GM12878 (cell line): Measurements from ENCODE around the gene NEU4. TPM values are rescaled to one million over a fixed set of nuclear protein-coding genes. Genes with fewer than 3 reads are reported as not detected.

Source experiments
- ATAC-seq: fragments of 200-7000 bp; cut with Tn5 transposase; 3 replicates; pipeline ENCODE4 v1.9.1; 2020; ENCODE audit warnings: mild to moderate bottlenecking, moderate library complexity
- BruUV-seq: library from RNA; stranded (reverse); fragments of 400-500 nt; replicated peaks from 2 replicates; lab custom pipeline; 2021; lab: Mats Ljungman, UMichigan
- CTCF ChIA-PET: fragments of 300-600 bp; sonication (Branson Sonifier 250); formaldehyde crosslinking; extraction: SDS; loops from one replicate; lab custom pipeline; 2021; ENCODE audit warnings: inconsistent platforms; lab: Yijun Ruan, JAX
- POLR2A ChIA-PET: fragments of 350-600 bp; formaldehyde crosslinking; extraction: SDS; loops from one replicate; lab custom pipeline; 2021; ENCODE audit warnings: inconsistent platforms; lab: Charles Lee
- RAD21 ChIA-PET: fragments of 300-600 bp; sonication (Branson Sonifier 250); formaldehyde crosslinking; loops from one replicate; lab custom pipeline; 2023; ENCODE audit warnings: antibody characterized with exemption; ENCODE audit not compliant: unreplicated experiment; lab: Charles Lee
- SMC1A ChIA-PET: fragments of 300-600 bp; sonication (Branson Sonifier 250); formaldehyde crosslinking; loops from one replicate; lab custom pipeline; 2023; ENCODE audit not compliant: unreplicated experiment, uncharacterized antibody; lab: Charles Lee
- DNase-seq: peaks from one replicate; pipeline ENCODE4 v3.0.0-alpha.2; 2011; ENCODE audit warnings: low read depth, low spot score
- FAIRE-seq: peaks from 3 replicates; lab custom pipeline; 2011; peaks lifted over from hg19 to GRCh38; lab: Jason Lieb, UNC
- H2AFZ ChIP-seq: 2 replicates; pipeline ENCODE4 v1.6.0; 2011; ENCODE audit warnings: low read depth, low read length, control low read depth; ENCODE audit not compliant: control insufficient read depth
- H3K27ac ChIP-seq: 2 replicates; pipeline ENCODE4 v1.5.1; 2011; ENCODE audit warnings: control low read depth; ENCODE audit not compliant: control insufficient read depth, insufficient read depth
- H3K27me3 ChIP-seq, 2 experiments: replicated peaks in 1 of 2; 2 replicates each; pipeline versions ENCODE4 v1.6.0 to v1.6.1; 2011; ENCODE audit warnings: low read length in 1 of 2; ENCODE audit not compliant: control insufficient read depth in 2 of 2, insufficient read depth in 2 of 2
- H3K36me3 ChIP-seq, 2 experiments: 2 replicates each; pipeline ENCODE4 v1.5.1; 2011; ENCODE audit warnings: low read length in 1 of 2; ENCODE audit not compliant: control insufficient read depth in 2 of 2, insufficient read depth in 2 of 2
- H3K4me1 ChIP-seq: 2 replicates; pipeline ENCODE4 v1.6.1; 2011; ENCODE audit warnings: mild to moderate bottlenecking, low read length, moderate library complexity, mixed read lengths; ENCODE audit not compliant: control insufficient read depth, insufficient read depth
- H3K4me2 ChIP-seq: 2 replicates; pipeline ENCODE4 v1.6.0; 2011; ENCODE audit warnings: control low read depth; ENCODE audit not compliant: control insufficient read depth, insufficient read depth
- H3K4me3 ChIP-seq: fragments of 200-600 bp; sonication (generic); 2 replicates; pipeline ENCODE4 v1.5.1; 2016
- H3K79me2 ChIP-seq: 2 replicates; pipeline ENCODE4 v1.6.0; 2011; ENCODE audit warnings: low read length; ENCODE audit not compliant: control insufficient read depth, insufficient read depth
- H3K9ac ChIP-seq: 2 replicates; pipeline ENCODE4 v1.8.0; 2011; ENCODE audit warnings: low read length, control low read depth, mixed read lengths; ENCODE audit not compliant: control insufficient read depth, insufficient read depth
- H3K9me3 ChIP-seq: replicated peaks from 3 replicates; pipeline ENCODE4 v1.5.1; 2011; ENCODE audit warnings: mild to moderate bottlenecking, low read length; ENCODE audit not compliant: control insufficient read depth, insufficient read depth
- H4K20me1 ChIP-seq: 2 replicates; pipeline ENCODE4 v1.6.0; 2011; ENCODE audit not compliant: control insufficient read depth, insufficient read depth
- BACH1 ChIP-seq: fragments of 450-650 bp; IDR thresholded peaks from 2 replicates; pipeline ENCODE4 v1.6.1; 2017; ENCODE audit warnings: mild to moderate bottlenecking, borderline replicate concordance
- BMI1 ChIP-seq: fragments of 450-650 bp; IDR thresholded peaks from 2 replicates; pipeline ENCODE4 v1.6.1; 2016; ENCODE audit warnings: mild to moderate bottlenecking, moderate library complexity, borderline replicate concordance
- EZH2 ChIP-seq: IDR thresholded peaks from 2 replicates; pipeline ENCODE4 v1.6.1; 2012; ENCODE audit warnings: low read depth, mild to moderate bottlenecking, control low read depth, inconsistent platforms, low read length, borderline replicate concordance; ENCODE audit not compliant: control insufficient read depth
- HCFC1 ChIP-seq: fragments of 150-350 bp; IDR thresholded peaks from 2 replicates; pipeline ENCODE4 v1.6.1; 2014; ENCODE audit warnings: low read length
- RBBP5 ChIP-seq: fragments of 200-600 bp; sonication (generic); conservative IDR thresholded peaks from 2 replicates; pipeline ENCODE4 v1.6.1; 2016
- RELA ChIP-seq: fragments of 450-650 bp; IDR thresholded peaks from 2 replicates; pipeline ENCODE4 v1.8.0; 2014; ENCODE audit warnings: borderline replicate concordance; ENCODE audit not compliant: partially characterized antibody
- RFX5 ChIP-seq: IDR thresholded peaks from 2 replicates; pipeline ENCODE4 v1.6.1; 2011; ENCODE audit warnings: low read depth, low read length, improper control_type of control experiment
- YBX1 ChIP-seq: fragments of 450-650 bp; IDR thresholded peaks from 2 replicates; pipeline ENCODE4 v1.6.1; 2016; ENCODE audit warnings: antibody characterized with exemption
- WGBS: methylation state at CpG from one replicate; pipeline ENCODE4 v1.1.6; 2016; ENCODE audit warnings: low lambda C conversion rate; ENCODE audit not compliant: insufficient replicate concordance, insufficient coverage; ENCODE audit errors: missing lambda C conversion rate; 5-methylcytosine and 5-hydroxymethylcytosine counted together
- in situ Hi-C: fragments of 300-500 bp; cut with MboI; formaldehyde crosslinking; loops from 9 replicates; pipeline ENCODE4 v1.14.3; 2018; ENCODE audit warnings: mixed read lengths
- intact Hi-C: fragments of 100-400 bp; cut with micrococcal nuclease; formaldehyde crosslinking; loops from one replicate; pipeline ENCODE4 v1.14.2; 2022; ENCODE audit not compliant: unreplicated experiment
- polyA plus RNA-seq, 11 experiments: library from polyadenylated mRNA; depleted of rRNA in 4 of 11; unstranded in 6 of 11; stranded (reverse) in 5 of 11; fragments of >200 nt; fragmentation: Nextera tagmentation in 4 of 11; fragmentation: Illumina TruSeq in 1 of 11; extraction: Ambion mirVana in 4 of 11; extraction: Trizol in 1 of 11; gene quantifications; 1 replicate in 1 of 11; 2 replicates in 10 of 11; pipeline versions ENCODE4 v1.2.1 to v1.2.3, GENCODE V29; 2011 to 2016; ENCODE audit warnings: inconsistent platforms in 2 of 11, missing spikeins in 2 of 11, low read depth in 1 of 11
- total RNA-seq, 4 experiments: library from RNA; depleted of rRNA in 3 of 4; stranded (reverse); fragments of >200 nt in 3 of 4; fragmentation: Illumina TruSeq in 1 of 4; extraction: Trizol in 1 of 4; gene quantifications; 2 replicates each; pipeline versions ENCODE4 v1.2.1 to v1.2.3, GENCODE V29; 2013 to 2021
- TF ChIP-seq, protein P1 (sequence below): IDR thresholded peaks from 2 replicates; pipeline ENCODE4 v1.6.1; 2011; ENCODE audit warnings: borderline replicate concordance, low read depth, mild to moderate bottlenecking, moderate library complexity, low read length; ENCODE audit not compliant: insufficient read depth, poor library complexity, severe bottlenecking
- TF ChIP-seq, protein P2 (sequence below): fragments of 450-650 bp; formaldehyde crosslinking; IDR thresholded peaks from 2 replicates; pipeline ENCODE4 v1.4.0; 2022; ENCODE audit warnings: mild to moderate bottlenecking, moderate library complexity
- TF ChIP-seq, protein P3 (sequence below): fragments of 450-650 bp; formaldehyde crosslinking; IDR thresholded peaks from 2 replicates; pipeline ENCODE4 v1.4.0; 2020; ENCODE audit warnings: mild to moderate bottlenecking, moderate library complexity

The NEU4 gene
- total and polyA plus RNA-seq, 10 of the 15 experiments (the other 5 are each of a cell fraction or from before 2014, with no cell fraction given) = 0.01 to 0.28 (median 0.14) TPM; not detected in 5

DNA sequence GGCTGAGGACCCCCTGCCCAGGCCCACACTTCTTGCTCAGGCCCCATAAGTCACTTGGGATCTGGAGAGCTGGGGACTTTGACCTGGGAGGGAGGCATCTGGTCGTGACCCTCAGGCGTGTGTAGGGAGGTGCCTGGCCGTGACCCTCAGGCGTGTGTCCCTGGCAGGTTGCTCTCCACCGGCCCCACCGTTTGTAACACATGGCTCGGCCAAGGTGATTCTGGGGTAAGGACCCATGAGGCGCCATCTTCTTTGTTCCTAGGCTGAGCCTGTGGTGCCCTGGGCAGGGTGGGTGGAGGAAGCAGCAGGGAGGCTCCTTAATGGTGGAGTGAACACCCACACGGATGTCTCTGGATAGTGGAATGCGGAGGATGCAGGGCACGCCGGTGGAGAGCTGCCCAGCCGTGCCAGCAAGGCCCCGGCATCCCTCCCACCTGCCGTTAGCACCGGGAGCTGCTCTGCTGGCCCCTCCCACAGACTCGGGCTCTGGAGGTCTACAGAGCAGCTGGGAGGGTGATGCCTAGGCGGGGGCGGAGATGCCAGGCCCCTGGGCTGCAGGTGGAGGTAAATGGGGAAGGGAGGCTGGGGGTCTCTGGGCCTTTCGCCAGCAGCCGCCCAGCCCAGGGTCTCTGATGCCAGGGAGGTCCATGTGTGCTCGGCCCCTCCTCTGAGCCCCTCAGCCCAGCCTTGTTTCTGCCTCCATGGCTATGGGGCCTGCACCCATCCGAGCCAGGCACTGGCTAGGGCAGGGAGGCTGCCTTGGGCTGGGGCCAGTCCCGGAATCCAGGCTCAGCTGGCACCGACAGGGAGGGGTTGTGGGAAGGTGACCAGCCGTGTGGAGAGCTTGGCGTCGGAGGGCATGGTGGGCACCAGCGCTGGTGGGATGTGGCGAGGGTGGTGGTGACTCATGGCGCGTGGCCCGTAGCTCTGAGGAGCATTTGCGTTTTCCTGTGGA is 33.5 kb upstream of the NEU4 start (continued):
- no peak for TF ChIP-seq RBBP5

DNA sequence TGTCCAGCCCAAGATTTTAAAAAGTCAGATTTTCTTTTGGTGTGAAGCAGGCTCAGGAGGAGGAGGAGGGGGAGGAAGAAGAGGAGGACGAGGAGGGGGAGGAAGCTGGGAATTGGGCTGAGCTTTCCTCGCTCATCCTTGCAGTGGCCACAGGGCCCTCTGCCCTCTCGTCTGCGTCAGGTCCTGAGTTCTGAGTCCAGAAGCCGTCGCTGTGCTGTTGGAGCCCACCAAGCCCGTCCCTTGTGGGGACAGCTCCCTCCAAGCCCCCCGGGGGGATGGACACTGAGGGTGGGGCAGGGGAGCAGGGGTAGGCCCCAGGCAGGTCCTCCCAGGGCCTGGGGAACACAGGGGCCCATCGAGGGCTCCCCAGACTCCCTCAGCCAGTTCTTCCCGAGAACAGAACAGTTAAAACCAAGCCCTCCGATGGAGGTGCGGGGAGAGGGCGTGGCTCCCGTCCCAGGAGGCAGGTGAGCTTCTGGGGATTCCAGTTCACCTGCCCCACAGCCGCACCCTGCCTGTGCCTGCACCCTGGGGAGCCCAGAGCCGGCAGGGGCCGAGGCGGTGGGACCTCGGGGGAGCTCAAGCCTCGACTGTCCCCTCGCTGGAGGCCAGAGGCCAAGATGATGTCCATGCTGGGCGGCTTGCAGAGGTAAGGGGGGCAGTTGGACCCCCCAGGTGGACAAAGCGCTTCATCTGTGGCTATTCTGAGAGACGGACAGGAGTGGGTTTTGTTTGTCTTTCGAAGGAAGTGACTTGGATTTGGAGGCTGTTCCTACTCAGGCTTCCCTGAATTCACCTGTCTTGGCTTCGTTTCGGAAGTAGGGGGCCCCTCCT is 32.4 kb upstream of the NEU4 start, which contains the start of gene GAL3ST2:
Gene GAL3ST2 (plus strand): TSS at position 487 of the 834 bp plus-strand sequence. CDS start 134 bp downstream, at position 621.
- H4K20me1 ChIP-seq = no peaks in the 10 kb centered on the region
- ChIA-PET SMC1A (no interaction called here), CTCF (no interaction called here), POLR2A (no interaction called here), RAD21 (no interaction called here)
- no peak within 1 kb of the TSS for H2AFZ ChIP-seq
- BruUV-seq = no TSS peak
- H3K4me2 ChIP-seq = no peak within 1 kb of the TSS
- DNase-seq (no peak), FAIRE-seq (no peak), ATAC-seq (no peak)
- in situ Hi-C loops (no loop called here), intact Hi-C loops (no loop called here)
- no peaks in the 10 kb centered on the region for H3K79me2 ChIP-seq
- no peaks in the 10 kb centered on the region for H3K27me3 ChIP-seq
- no peak within 1 kb of the TSS for H3K4me3 ChIP-seq
- H3K36me3 ChIP-seq = no peaks in the 10 kb centered on the region
- H3K9me3 ChIP-seq = no peaks in the 10 kb centered on the region
- H3K4me1 ChIP-seq = peaks cover 10% of the 10 kb centered on the region
- 48% methylated on average over 26 of the region's 27 CpGs for WGBS
- H3K9ac ChIP-seq = no peak within 1 kb of the TSS
- no peak within 1 kb of the TSS for H3K27ac ChIP-seq
- TF ChIP-seq RFX5 (no peak), YBX1 (no peak), BACH1 (no peak), EZH2 (no peak), HCFC1 (no peak), BMI1 (no peak), RELA (no peak)
- TF ChIP-seq, protein P1, sequence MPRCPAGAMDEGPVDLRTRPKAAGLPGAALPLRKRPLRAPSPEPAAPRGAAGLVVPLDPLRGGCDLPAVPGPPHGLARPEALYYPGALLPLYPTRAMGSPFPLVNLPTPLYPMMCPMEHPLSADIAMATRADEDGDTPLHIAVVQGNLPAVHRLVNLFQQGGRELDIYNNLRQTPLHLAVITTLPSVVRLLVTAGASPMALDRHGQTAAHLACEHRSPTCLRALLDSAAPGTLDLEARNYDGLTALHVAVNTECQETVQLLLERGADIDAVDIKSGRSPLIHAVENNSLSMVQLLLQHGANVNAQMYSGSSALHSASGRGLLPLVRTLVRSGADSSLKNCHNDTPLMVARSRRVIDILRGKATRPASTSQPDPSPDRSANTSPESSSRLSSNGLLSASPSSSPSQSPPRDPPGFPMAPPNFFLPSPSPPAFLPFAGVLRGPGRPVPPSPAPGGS = no peak
- TF ChIP-seq, protein P2, sequence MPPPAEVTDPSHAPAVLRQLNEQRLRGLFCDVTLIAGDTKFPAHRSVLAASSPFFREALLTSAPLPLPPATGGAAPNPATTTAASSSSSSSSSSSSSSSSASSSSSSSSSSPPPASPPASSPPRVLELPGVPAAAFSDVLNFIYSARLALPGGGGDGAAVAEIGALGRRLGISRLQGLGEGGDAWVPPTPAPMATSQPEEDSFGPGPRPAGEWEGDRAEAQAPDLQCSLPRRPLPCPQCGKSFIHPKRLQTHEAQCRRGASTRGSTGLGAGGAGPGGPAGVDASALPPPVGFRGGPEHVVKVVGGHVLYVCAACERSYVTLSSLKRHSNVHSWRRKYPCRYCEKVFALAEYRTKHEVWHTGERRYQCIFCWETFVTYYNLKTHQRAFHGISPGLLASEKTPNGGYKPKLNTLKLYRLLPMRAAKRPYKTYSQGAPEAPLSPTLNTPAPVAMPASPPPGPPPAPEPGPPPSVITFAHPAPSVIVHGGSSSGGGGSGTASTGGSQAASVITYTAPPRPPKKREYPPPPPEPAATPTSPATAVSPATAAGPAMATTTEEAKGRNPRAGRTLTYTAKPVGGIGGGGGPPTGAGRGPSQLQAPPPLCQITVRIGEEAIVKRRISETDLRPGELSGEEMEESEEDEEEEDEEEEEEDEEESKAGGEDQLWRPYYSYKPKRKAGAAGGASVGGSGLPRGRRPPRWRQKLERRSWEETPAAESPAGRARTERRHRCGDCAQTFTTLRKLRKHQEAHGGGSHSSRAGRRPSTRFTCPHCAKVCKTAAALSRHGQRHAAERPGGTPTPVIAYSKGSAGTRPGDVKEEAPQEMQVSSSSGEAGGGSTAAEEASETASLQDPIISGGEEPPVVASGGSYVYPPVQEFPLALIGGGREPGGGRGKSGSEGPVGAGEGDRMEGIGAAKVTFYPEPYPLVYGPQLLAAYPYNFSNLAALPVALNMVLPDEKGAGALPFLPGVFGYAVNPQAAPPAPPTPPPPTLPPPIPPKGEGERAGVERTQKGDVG (CRISPR knock-in tag) = no peak
- TF ChIP-seq, protein P3, sequence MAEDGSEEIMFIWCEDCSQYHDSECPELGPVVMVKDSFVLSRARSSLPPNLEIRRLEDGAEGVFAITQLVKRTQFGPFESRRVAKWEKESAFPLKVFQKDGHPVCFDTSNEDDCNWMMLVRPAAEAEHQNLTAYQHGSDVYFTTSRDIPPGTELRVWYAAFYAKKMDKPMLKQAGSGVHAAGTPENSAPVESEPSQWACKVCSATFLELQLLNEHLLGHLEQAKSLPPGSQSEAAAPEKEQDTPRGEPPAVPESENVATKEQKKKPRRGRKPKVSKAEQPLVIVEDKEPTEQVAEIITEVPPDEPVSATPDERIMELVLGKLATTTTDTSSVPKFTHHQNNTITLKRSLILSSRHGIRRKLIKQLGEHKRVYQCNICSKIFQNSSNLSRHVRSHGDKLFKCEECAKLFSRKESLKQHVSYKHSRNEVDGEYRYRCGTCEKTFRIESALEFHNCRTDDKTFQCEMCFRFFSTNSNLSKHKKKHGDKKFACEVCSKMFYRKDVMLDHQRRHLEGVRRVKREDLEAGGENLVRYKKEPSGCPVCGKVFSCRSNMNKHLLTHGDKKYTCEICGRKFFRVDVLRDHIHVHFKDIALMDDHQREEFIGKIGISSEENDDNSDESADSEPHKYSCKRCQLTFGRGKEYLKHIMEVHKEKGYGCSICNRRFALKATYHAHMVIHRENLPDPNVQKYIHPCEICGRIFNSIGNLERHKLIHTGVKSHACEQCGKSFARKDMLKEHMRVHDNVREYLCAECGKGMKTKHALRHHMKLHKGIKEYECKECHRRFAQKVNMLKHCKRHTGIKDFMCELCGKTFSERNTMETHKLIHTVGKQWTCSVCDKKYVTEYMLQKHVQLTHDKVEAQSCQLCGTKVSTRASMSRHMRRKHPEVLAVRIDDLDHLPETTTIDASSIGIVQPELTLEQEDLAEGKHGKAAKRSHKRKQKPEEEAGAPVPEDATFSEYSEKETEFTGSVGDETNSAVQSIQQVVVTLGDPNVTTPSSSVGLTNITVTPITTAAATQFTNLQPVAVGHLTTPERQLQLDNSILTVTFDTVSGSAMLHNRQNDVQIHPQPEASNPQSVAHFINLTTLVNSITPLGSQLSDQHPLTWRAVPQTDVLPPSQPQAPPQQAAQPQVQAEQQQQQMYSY (CRISPR knock-in tag) = no peak
